ENCODE data around the gene TVP23A.

Gene TVP23A

GRCh38 chr16:10852286-10852685 is 33.7 kb upstream of the TVP23A start:
- H3K4me3 ChIP-seq (ENCODE audit: extremely low read depth, insufficient read depth, low read length, poor library complexity, severe bottlenecking), result no peak overlapping the region
- 84 to 85% methylated on average over 3 to 4 of the region's 4 CpGs for WGBS, 2 experiments (ENCODE audit: insufficient coverage in 2 of 2)
- no peaks in the 10 kb centered on the region for H3K9me3 ChIP-seq (ENCODE audit: control insufficient read depth, low read length)
- no peak overlapping the region for H3K27ac ChIP-seq (ENCODE audit: low read depth, low read length, severe bottlenecking)
- no peaks in the 10 kb centered on the region for H3K36me3 ChIP-seq (ENCODE audit: control insufficient read depth, insufficient read depth, low read length)
- H3K4me1 ChIP-seq (ENCODE audit: control insufficient read depth, insufficient read depth, low read length, poor library complexity, severe bottlenecking), result no peaks in the 10 kb centered on the region

- Histone ChIP-seq H3K4me3 (ENCODE audit: extremely low read depth, insufficient read depth, low read length, poor library complexity, severe bottlenecking) (no peak overlapping the region), H3K9me3 (ENCODE audit: control insufficient read depth, low read length) (no peaks in the 10 kb centered on the region), H3K36me3 (ENCODE audit: control insufficient read depth, insufficient read depth, low read length) (no peaks in the 10 kb centered on the region), H3K4me1 (ENCODE audit: control insufficient read depth, insufficient read depth, low read length, poor library complexity, severe bottlenecking) (no peaks in the 10 kb centered on the region), H3K27ac (ENCODE audit: low read depth, low read length, severe bottlenecking) (no peak overlapping the region)
- WGBS, 2 experiments (ENCODE audit: insufficient coverage in 2 of 2), result no CpG with 5 or more reads among the region's 3 CpGs
Observed at GRCh38 chr16:10851512-10851911, 32.9 kb upstream of the TVP23A start.

- Histone ChIP-seq H3K36me3 (ENCODE audit: control insufficient read depth, insufficient read depth, low read length) (no peaks in the 10 kb centered on the region), H3K4me1 (ENCODE audit: control insufficient read depth, insufficient read depth, low read length, poor library complexity, severe bottlenecking) (no peaks in the 10 kb centered on the region), H3K27ac (ENCODE audit: low read depth, low read length, severe bottlenecking) (no peak overlapping the region), H3K9me3 (ENCODE audit: control insufficient read depth, low read length) (no peaks in the 10 kb centered on the region), H3K4me3 (ENCODE audit: extremely low read depth, insufficient read depth, low read length, poor library complexity, severe bottlenecking) (no peak overlapping the region)
- 80 to 83% methylated on average over 1 to 3 of the region's 4 CpGs for WGBS, 2 experiments (ENCODE audit: insufficient coverage in 2 of 2)
Observed at GRCh38 chr16:10850478-10850850, 31.9 kb upstream of the TVP23A start.

- no peak overlapping the region for H3K27ac ChIP-seq (ENCODE audit: low read depth, low read length, severe bottlenecking)
- no peaks in the 10 kb centered on the region for H3K4me1 ChIP-seq (ENCODE audit: control insufficient read depth, insufficient read depth, low read length, poor library complexity, severe bottlenecking)
- H3K4me3 ChIP-seq (ENCODE audit: extremely low read depth, insufficient read depth, low read length, poor library complexity, severe bottlenecking), result no peak overlapping the region
- no peaks in the 10 kb centered on the region for H3K36me3 ChIP-seq (ENCODE audit: control insufficient read depth, insufficient read depth, low read length)
- 71 to 78% methylated on average over 6 of the region's 7 CpGs for WGBS, 2 experiments (ENCODE audit: insufficient coverage in 2 of 2)
- no peaks in the 10 kb centered on the region for H3K9me3 ChIP-seq (ENCODE audit: control insufficient read depth, low read length)
Observed at GRCh38 chr16:10849736-10850477, 31.3 kb upstream of the TVP23A start.

- Histone ChIP-seq H3K27ac (ENCODE audit: low read depth, low read length, severe bottlenecking) (no peak overlapping the region), H3K36me3 (ENCODE audit: control insufficient read depth, insufficient read depth, low read length) (no peaks in the 10 kb centered on the region), H3K4me1 (ENCODE audit: control insufficient read depth, insufficient read depth, low read length, poor library complexity, severe bottlenecking) (no peaks in the 10 kb centered on the region), H3K9me3 (ENCODE audit: control insufficient read depth, low read length) (no peaks in the 10 kb centered on the region), H3K4me3 (ENCODE audit: extremely low read depth, insufficient read depth, low read length, poor library complexity, severe bottlenecking) (no peak overlapping the region)
- WGBS, 2 experiments (ENCODE audit: insufficient coverage in 2 of 2), result 59 to 80% methylated on average over 2 of the region's 2 CpGs
Observed at GRCh38 chr16:10847176-10847575, 28.6 kb upstream of the TVP23A start.

DNA sequence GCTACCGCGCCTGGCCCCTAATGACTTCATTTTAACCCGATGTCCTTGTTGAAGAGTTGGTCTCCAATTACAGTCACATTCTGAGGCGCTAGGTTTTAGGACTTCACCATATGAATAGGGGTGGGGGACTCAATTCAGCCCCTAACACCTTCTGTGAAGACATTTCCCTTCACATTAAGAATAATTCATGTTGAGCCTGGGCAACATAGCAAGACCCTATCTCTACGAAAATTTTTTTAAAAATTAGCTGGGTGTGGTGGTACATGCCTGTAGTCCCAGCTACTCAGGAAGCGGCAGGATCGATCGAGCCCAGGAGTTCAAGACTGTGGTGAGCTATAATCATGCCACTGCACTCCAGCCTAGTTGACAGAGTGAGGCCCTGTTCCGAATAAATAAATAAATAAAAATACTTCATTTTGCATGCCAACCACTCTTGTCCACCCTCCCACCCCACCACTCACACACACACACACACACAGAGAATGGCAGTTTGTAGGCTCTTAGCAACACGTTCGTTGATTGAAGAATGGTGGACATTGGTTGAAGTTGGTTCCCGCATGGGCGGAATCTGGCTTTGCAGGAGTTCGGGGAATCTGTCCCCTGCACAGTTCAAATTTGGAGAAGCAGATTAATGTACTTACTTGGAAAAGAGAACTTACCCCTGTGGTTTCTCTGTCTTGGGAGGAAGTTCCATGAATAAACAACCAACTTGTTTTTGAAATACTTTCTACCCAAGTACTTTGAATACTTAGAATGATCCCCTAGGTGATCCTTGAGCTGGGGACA is 27.8 kb upstream of the TVP23A start:
- WGBS, 2 experiments (ENCODE audit: insufficient coverage in 2 of 2), result 92 to 93% methylated on average over 9 to 10 of the region's 14 CpGs
- H3K27ac ChIP-seq (ENCODE audit: low read depth, low read length, severe bottlenecking), result no peak overlapping the region
- H3K9me3 ChIP-seq (ENCODE audit: control insufficient read depth, low read length), result no peaks in the 10 kb centered on the region
- no peaks in the 10 kb centered on the region for H3K4me1 ChIP-seq (ENCODE audit: control insufficient read depth, insufficient read depth, low read length, poor library complexity, severe bottlenecking)
- H3K36me3 ChIP-seq (ENCODE audit: control insufficient read depth, insufficient read depth, low read length), result no peaks in the 10 kb centered on the region
- H3K4me3 ChIP-seq (ENCODE audit: extremely low read depth, insufficient read depth, low read length, poor library complexity, severe bottlenecking), result no peak overlapping the region

DNA sequence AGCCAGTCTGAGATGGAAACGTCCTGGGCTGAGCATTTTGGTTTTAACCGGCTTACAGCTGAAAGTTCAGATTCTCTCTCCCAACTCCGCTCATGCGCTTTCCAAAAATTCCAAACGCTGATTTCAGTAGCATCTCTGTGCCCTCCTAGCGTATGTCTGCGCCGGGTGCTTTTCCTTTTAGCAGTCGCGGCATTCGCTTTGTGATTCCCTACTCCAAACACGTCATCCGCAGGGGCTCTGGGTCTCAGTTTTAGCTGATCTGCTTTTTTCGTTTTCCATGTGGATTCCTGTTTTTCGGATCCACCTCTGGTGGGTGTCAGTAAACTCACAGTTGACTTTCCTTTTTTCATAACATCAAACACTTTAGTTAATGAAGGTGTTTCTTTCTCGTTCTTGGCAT is 22.1 kb upstream of the TVP23A start:
- no peak overlapping the region for H3K27ac ChIP-seq (ENCODE audit: low read depth, low read length, severe bottlenecking)
- no peaks in the 10 kb centered on the region for H3K4me1 ChIP-seq (ENCODE audit: control insufficient read depth, insufficient read depth, low read length, poor library complexity, severe bottlenecking)
- H3K9me3 ChIP-seq (ENCODE audit: control insufficient read depth, low read length), result no peaks in the 10 kb centered on the region
- no peak overlapping the region for H3K4me3 ChIP-seq (ENCODE audit: extremely low read depth, insufficient read depth, low read length, poor library complexity, severe bottlenecking)
- WGBS, 2 experiments (ENCODE audit: insufficient coverage in 2 of 2), result 92 to 93% methylated on average over 13 to 14 of the region's 16 CpGs
- no peaks in the 10 kb centered on the region for H3K36me3 ChIP-seq (ENCODE audit: control insufficient read depth, insufficient read depth, low read length)

- H3K36me3 ChIP-seq (ENCODE audit: control insufficient read depth, insufficient read depth, low read length), result no peaks in the 10 kb centered on the region
- H3K9me3 ChIP-seq (ENCODE audit: control insufficient read depth, low read length), result no peaks in the 10 kb centered on the region
- WGBS, 2 experiments (ENCODE audit: insufficient coverage in 2 of 2), result 43 to 56% methylated on average over 2 to 3 of the region's 6 CpGs
- no peak overlapping the region for H3K4me3 ChIP-seq (ENCODE audit: extremely low read depth, insufficient read depth, low read length, poor library complexity, severe bottlenecking)
- H3K27ac ChIP-seq (ENCODE audit: low read depth, low read length, severe bottlenecking), result no peak overlapping the region
- no peaks in the 10 kb centered on the region for H3K4me1 ChIP-seq (ENCODE audit: control insufficient read depth, insufficient read depth, low read length, poor library complexity, severe bottlenecking)
Observed at GRCh38 chr16:10839279-10839666, 20.7 kb upstream of the TVP23A start.

- no peak overlapping the region for H3K27ac ChIP-seq (ENCODE audit: low read depth, low read length, severe bottlenecking)
- no peak overlapping the region for H3K4me3 ChIP-seq (ENCODE audit: extremely low read depth, insufficient read depth, low read length, poor library complexity, severe bottlenecking)
- H3K36me3 ChIP-seq (ENCODE audit: control insufficient read depth, insufficient read depth, low read length), result no peaks in the 10 kb centered on the region
- 90 to 92% methylated on average over 9 to 10 of the region's 10 CpGs for WGBS, 2 experiments (ENCODE audit: insufficient coverage in 2 of 2)
- H3K9me3 ChIP-seq (ENCODE audit: control insufficient read depth, low read length), result no peaks in the 10 kb centered on the region
- H3K4me1 ChIP-seq (ENCODE audit: control insufficient read depth, insufficient read depth, low read length, poor library complexity, severe bottlenecking), result no peaks in the 10 kb centered on the region
Observed at GRCh38 chr16:10838621-10839278, 20.2 kb upstream of the TVP23A start.

DNA sequence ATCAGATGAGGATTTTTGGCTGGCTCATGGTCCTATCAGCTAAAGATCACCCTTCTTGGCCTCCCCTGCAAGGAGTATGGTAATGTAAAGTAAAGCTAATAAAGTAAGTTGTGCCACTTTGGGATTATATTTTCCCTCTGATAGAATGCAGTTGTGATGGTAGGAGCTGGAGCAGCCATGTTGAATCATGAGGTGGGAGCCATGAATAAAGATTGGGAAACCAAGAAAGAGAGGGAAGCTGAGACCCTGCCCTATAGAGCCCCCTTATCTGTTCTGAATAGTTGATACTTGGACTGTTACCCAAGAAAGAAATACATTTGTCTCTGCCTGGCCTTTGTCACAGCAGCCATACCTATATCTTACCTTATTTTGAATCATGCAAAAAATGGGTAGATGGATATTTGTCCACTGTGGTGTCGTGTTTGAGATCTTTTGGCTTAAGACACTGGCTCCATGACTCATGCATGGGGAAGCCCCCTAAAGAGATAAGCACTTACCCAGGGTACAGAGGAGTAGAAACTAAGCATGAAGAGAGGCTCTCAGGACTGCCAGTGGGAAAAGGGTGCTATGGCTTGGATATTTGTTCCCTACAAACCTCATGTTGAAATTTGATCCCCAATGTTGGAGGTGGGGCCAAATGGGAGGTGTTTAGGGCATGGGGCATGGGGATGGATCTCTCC is 17.7 kb upstream of the TVP23A start:
- no peaks in the 10 kb centered on the region for H3K36me3 ChIP-seq (ENCODE audit: control insufficient read depth, insufficient read depth, low read length)
- H3K9me3 ChIP-seq (ENCODE audit: control insufficient read depth, low read length), result no peaks in the 10 kb centered on the region
- H3K4me1 ChIP-seq (ENCODE audit: control insufficient read depth, insufficient read depth, low read length, poor library complexity, severe bottlenecking), result no peaks in the 10 kb centered on the region
- no peak overlapping the region for H3K4me3 ChIP-seq (ENCODE audit: extremely low read depth, insufficient read depth, low read length, poor library complexity, severe bottlenecking)
- 80 to 86% methylated on average over 1 of the region's 1 CpG for WGBS, 2 experiments (ENCODE audit: insufficient coverage in 2 of 2)
- H3K27ac ChIP-seq (ENCODE audit: low read depth, low read length, severe bottlenecking), result no peak overlapping the region

Measured in mesodermal cell (in vitro differentiated cells).